Keratinocyte (primary cell): ENCODE results near the gene NDUFAF2.

Source experiments
- CTCF ChIP-seq, 3 experiments: IDR thresholded peaks in 1 of 3; conservative IDR thresholded peaks in 1 of 3; optimal IDR thresholded peaks in 1 of 3; 2 replicates in 2 of 3; 3 replicates in 1 of 3; pipeline versions ENCODE3 to v1.5.1; 2011; ENCODE audit warnings: low read length in 3 of 3, mild to moderate bottlenecking in 3 of 3, moderate library complexity in 2 of 3, control low read depth in 1 of 3, inconsistent platforms in 1 of 3; ENCODE audit not compliant: insufficient read depth in 2 of 3; ENCODE audit errors: extremely low read depth in 1 of 3
- EZH2 ChIP-seq: IDR thresholded peaks from one replicate; pipeline ENCODE4 v1.6.1; 2012; ENCODE audit warnings: inconsistent platforms, mild to moderate bottlenecking, low read length, moderate library complexity

- TF ChIP-seq EZH2 (no peak), CTCF (optimal IDR thresholded peaks at IDR 0.05 in 1 of 3, IDR thresholded peaks at IDR 0.05 in 1 of 3, conservative IDR thresholded peaks at IDR 0.05 in 1 of 3; ENCODE audit: extremely low read depth in 1 of 3, insufficient read depth in 2 of 3, low read length in 3 of 3) (no peak)
Measured at GRCh38 chr5:61085885-61086284, 140.9 kb downstream of the NDUFAF2 start.
